ENCODE measurements around the gene CDC42BPG.

CDC42BPG gene

GRCh38 chr11:64804346-64805210, 39.9 kb downstream of the CDC42BPG start:
- no peak for TF ChIP-seq CTCF (conservative IDR thresholded peaks at IDR 0.05; ENCODE audit: control insufficient read depth, insufficient read depth, low read depth, low read length)
- no peak for DNase-seq (ENCODE audit: low read depth)
- H3K4me3 ChIP-seq (ENCODE audit: control insufficient read depth, low read depth, low read length), result no peak overlapping the region

GRCh38 chr11:64803846-64804345, 40.6 kb downstream of the CDC42BPG start:
- peak overlapping the region; percentile 51 for H3K4me3 ChIP-seq (ENCODE audit: control insufficient read depth, low read depth, low read length)
- no peak for DNase-seq (ENCODE audit: low read depth)
- TF ChIP-seq CTCF (conservative IDR thresholded peaks at IDR 0.05; ENCODE audit: control insufficient read depth, insufficient read depth, low read depth, low read length), result no peak

- no peak for TF ChIP-seq CTCF (conservative IDR thresholded peaks at IDR 0.05; ENCODE audit: control insufficient read depth, insufficient read depth, low read depth, low read length)
- peak; percentile 72 for DNase-seq (ENCODE audit: low read depth)
- peak within 1 kb of the TSS; percentile 51 for H3K4me3 ChIP-seq (ENCODE audit: control insufficient read depth, low read depth, low read length)
These were observed 41.2 kb downstream of the CDC42BPG start, which contains the start of gene MAP4K2 for GRCh38 chr11:64803158-64803845. MAP4K2 (minus strand) TSS chr11:64803214; CDS start chr11:64803149, 65 bp downstream.

GRCh38 chr11:64802370-64803157, 41.9 kb downstream of the CDC42BPG start:
- no peak for TF ChIP-seq CTCF (conservative IDR thresholded peaks at IDR 0.05; ENCODE audit: control insufficient read depth, insufficient read depth, low read depth, low read length)
- H3K4me3 ChIP-seq (ENCODE audit: control insufficient read depth, low read depth, low read length), result peak overlapping the region; percentile 38
- no peak for DNase-seq (ENCODE audit: low read depth)

GRCh38 chr11:64801561-64802369, 42.7 kb downstream of the CDC42BPG start:
- no peak for DNase-seq (ENCODE audit: low read depth)
- H3K4me3 ChIP-seq (ENCODE audit: control insufficient read depth, low read depth, low read length), result no peak overlapping the region
- TF ChIP-seq CTCF (conservative IDR thresholded peaks at IDR 0.05; ENCODE audit: control insufficient read depth, insufficient read depth, low read depth, low read length), result no peak

GRCh38 chr11:64801158-64801464, 43.3 kb downstream of the CDC42BPG start:
- TF ChIP-seq CTCF (conservative IDR thresholded peaks at IDR 0.05; ENCODE audit: control insufficient read depth, insufficient read depth, low read depth, low read length), result no peak
- no peak overlapping the region for H3K4me3 ChIP-seq (ENCODE audit: control insufficient read depth, low read depth, low read length)
- no peak for DNase-seq (ENCODE audit: low read depth)
